Hematopoietic multipotent progenitor cell treated with erythropoietin and hydrocortisone succinate and interleukin-3 and kit ligand, for 17 days (in vitro differentiated cells): ENCODE measurements around the gene CREB3L1.

Experiments
- DNase-seq: peaks from one replicate; pipeline ENCODE4 v3.0.0-alpha.2; 2015; ENCODE audit warnings: low spot score

CREB3L1 gene

DNA sequence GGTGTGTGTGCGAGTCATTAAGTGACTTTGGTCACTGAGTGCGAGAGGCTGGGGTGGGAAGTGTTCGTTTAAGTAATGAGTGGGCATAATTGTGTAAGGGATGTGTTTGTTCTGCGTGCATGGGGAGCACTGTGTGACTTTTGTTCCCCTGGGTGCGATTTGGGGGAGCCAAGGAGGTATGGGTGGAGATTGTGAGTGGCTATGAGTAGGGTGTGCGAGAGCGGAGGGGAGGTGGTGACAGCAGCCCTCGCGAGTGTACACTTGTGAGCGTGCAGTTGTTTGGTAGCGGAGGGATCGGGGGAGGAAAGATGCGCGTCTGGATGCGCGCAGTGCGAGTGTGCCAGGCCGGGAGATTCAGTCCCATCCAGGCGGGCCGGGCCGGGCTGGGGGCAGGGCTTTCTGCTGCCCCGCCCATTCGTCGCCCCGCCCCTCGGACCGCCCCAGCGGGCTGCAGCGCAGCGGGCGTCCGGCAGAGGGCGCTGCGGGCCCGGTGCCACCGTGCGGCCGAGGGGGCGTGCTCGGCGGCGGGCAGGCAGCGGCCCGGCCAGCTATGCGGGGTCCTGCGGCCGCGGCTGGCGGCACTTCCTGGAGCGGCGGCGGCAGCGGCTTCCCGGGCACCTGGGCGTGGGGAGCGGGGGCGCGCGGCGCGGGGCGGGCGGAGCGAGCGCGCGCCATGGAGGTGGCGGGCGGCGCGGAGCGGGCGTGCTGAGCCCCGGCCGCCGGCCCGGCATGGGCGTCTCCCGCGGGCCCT, 69.6 kb downstream of the CREB3L1 start, which contains the start of gene DGKZ:
TSS of gene DGKZ (plus strand) at position 578 of the 751 bp plus-strand sequence. CDS start 197 bp downstream, outside the sequence.
- DNase-seq = peak; percentile 90

DNA sequence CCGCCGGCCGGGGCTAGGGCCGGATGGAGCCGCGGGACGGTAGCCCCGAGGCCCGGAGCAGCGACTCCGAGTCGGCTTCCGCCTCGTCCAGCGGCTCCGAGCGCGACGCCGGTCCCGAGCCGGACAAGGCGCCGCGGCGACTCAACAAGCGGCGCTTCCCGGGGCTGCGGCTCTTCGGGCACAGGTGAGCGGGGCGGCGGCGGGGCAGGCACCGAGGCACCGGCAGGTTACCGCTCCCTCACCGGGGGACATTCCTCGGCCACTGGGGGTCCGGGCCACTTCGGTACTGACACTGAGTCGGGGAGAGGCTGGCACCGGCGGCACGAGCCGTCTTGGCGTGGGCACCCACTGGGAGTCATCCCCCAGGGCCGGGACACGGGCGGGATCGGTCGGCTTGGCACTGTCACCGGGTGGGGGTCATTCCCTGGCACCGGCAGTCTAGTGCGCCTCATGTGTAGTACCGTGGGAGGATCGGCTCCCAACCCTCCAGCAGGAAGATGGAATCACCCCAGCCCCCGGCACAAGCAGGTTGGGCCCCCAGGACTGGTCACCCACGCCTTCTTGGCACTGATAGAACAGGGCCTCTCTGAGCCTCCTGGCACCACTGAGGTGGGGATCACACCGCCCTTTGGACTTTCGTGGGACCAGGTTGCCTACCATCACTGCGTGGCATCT, 70.3 kb downstream of the CREB3L1 start:
- peak; percentile 22 for DNase-seq

DNA sequence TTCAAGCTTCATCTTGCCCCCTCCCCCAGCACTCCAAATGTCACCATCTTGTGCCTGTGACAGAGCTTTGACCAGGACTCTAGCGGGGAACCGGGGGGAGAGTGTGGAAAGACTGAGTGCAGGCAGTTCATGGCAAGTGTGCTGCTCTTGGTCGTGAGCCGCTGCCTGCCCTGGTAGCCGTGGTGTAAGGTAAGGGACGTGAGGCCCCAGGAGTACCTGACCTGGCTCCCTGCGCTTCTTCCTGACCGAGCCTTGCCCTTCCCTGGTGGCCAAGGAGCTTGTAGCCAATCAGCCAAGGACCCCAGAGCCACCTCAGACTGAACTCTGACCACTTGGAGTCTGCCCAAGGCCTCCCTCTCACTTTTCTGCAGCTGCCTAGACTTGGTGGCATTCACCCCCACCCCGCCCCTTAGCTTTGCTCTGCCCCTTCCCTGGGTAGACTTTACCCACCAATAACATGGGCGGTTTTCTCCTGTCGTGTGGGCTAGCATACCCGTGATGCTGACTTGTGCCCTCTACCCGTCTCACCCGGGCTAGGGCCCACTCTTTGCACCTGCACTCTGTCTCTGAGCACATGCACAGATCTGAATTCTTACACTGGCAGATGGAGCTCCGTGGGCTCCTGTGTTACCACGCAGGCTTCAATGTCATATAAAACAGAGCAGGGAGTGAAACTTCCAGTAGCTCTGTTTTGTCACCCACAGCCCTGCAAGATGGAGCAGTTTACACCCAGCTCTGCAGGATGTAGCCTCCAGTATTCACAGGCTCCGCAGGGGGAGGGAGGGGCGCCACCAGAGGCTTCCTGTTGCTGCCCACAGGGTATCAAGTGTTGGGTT, 71.3 kb downstream of the CREB3L1 start:
- no peak for DNase-seq

DNA sequence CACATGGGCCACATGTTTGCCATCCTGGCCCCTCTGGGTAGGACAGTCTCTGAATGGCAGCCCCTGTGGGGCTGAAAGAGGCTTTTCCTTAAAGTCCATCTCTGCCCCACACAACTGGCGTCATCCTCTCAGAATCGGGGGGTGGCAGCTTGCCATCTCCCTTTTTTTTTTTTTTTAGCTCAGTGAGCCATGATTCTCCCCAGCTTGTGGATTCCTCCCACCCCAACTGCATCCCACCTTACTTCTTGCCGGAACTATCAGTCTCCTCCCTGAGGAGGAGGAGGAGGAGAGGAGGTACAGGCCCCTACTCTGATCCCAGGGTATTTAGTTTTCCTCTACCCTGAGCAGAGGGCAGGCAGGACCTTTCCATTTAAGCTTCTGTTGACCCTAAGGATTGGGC, 73.2 kb downstream of the CREB3L1 start:
- DNase-seq = no peak

DNA sequence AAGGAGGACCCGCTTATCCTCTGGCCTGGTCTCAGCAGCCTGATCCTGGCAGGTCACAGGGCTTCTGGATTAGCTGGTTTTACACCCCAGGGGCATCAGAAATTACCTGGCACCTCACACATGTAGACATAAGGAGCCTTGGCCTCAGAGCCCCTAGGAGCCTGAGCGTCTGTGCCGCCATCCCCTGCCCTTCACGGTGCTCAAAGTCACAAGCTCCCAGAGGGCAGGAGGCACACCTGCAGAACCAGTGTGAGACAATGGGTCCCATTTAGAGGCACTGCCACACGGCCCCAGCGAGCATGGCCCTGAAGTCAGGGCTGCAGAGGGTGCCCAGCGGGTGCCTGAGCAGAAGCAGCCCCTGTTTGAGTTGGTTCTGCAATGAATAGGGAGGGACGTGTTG, 73.7 kb downstream of the CREB3L1 start:
- no peak for DNase-seq

DNA sequence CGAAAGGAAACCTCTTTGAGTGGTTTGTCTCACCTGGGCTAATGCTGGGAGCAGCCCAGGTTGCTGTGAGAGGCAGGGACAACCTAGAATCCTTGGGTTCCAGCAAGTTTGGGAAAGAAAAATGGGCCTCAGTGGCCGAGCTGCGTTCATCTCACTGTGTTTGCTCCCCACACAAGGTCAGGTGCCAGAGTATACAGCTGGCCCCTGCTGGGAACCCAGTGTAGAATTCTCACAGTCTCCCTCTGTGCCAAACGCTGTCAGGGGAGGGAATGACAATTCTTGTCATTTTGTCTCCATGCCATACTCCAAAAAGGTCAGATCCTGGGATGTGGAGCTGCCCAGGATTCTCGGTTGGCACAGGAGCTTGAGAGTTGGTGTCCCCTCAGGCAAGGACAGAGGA, 74.1 kb downstream of the CREB3L1 start:
- DNase-seq = no peak

DNA sequence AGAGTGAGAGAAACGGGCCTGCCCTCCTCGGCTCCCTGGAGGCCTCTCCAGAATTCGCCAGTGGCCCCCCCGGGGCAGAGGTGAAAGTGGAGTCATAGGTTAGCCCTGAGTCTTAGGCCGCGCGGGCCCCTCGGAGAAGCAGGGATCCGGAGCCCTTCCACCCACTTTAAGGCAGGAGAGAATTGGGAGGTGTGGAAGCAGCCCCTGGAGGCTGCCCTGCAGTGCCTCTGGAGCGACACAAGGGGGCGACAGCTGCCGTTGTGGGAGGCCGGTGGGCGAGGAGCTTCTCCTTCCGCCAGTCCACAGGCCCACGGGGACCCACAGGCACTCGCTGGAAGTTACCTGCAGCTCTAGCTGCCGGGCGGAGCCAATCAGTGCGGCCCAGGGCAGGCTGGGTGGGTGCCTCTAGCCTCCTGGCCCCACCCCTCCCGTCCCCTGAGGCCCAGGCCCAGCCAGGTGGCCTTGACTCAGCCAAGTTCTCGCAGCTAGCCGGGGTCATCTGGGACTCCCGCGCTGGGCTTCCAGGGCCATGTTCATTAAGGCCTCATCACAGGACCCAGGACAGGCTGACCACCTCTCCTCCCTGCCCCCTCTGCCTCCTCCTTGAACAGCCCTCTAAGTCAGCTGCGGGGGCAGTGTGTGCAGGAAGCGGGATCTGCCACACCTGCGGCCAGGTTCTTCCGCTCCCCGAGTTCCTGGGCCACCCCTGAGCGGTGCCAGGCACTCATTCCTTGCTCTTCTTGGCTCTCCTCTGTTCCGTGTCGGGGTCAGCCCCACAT, 74.8 kb downstream of the CREB3L1 start:
- DNase-seq = peak; percentile 46

DNA sequence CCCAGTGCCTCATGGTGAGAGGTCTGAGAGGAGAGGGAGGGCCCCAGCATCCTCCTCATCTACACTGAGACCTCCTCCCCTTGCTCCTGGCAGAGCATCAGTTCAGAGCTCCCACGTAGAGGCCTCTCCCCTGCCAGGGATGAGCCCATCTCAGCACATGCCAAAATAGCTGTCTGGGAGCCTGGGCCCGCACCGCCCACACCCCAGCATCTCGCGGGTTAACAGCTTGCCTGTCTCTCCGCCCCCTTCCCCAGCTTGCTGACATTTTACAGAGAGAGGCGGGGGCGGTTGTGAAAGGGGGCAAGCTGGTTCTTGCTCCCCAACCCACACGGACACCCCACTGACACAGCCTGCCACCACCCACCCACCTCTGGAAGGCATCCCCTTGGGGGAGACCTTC, 76.2 kb downstream of the CREB3L1 start:
- DNase-seq = no peak

DNA sequence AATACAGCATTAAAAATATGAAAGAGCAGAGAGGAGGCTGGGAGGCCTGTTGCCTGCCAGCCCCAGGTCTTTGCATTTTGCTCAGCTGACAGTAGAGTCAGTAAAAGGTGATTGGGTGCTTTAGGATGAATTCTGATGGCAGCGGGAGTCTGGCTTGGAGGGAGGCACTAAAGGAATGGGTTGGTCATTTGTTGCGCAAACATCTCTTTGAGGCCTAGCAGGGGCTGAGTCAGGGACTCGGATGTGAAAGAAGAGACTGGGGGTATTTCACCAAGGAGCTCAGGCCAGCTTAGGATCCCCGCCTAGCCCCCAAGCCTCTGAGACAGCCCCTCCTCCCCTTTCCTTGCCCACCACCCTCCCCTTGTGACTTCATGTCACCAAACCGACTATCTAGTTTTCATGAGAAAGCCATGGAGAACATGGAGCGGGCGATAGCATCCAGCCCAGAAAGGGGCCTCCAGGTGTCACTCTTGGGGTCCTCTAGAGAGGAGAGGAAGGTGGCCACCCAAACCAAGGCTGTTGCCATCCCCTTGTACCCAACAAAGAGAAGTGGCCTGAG, 79.5 kb downstream of the CREB3L1 start:
- DNase-seq = no peak

DNA sequence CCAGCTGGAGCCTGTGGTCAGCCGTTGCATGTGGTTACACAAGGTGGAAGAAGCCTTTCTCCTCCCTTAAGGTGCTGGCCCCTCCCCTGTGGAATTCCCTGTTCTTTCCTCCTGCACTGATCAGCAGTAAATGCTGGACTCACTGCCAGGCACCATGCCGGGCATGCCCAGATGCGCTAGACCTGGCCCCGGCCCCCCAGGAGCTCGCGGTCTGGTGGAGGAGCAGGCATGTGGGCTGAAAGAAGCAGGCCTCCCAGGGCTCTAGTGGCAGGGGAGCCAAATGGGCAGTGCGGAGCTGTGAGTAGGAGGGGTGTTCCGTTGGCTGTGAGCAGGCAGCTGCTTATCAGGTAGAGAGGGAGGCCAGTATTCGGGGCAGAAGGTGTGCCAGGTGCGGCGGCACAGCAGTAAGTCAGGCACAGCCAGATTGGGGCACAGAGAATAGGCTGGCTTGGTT, 80.0 kb downstream of the CREB3L1 start:
- no peak for DNase-seq

DNA sequence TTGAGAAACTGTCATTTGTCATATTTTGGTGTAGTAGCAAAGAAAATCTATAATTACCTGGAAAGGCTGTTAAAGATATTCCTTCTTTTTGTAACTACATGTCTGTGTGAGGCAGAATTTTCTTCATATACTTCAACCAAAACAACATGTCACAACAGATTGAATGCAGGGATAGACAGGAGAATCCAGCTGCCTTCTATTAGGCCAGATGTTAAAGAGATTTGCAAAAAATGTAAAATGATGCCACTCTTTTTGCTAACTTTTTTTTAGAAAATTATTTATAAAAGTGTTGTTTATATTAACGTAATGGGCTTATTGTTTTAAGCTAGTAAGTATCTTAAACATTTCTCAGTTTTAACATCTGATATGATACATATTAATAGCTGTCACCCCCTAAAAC, 82.5 kb downstream of the CREB3L1 start:
- no peak for DNase-seq

DNA sequence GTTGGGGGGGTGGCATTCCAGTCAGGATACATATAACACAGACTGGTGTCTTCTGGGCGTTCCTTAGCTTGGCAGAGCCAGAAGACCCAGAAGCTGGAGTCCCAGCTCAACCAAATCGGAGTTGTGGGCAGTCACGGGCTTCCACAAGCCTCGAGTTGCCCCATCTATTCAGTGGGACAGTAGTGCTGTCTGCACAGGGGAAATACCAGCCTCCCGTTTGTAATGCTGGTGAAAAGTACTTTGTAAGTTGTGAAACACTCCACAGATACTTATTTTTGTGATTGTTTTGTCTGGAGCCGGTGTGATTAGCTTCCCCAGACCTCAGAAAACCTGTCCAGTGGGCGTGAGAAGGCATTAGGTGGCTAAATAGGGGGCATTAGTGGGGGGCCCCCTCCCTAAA, 83.4 kb downstream of the CREB3L1 start:
- no peak for DNase-seq

DNA sequence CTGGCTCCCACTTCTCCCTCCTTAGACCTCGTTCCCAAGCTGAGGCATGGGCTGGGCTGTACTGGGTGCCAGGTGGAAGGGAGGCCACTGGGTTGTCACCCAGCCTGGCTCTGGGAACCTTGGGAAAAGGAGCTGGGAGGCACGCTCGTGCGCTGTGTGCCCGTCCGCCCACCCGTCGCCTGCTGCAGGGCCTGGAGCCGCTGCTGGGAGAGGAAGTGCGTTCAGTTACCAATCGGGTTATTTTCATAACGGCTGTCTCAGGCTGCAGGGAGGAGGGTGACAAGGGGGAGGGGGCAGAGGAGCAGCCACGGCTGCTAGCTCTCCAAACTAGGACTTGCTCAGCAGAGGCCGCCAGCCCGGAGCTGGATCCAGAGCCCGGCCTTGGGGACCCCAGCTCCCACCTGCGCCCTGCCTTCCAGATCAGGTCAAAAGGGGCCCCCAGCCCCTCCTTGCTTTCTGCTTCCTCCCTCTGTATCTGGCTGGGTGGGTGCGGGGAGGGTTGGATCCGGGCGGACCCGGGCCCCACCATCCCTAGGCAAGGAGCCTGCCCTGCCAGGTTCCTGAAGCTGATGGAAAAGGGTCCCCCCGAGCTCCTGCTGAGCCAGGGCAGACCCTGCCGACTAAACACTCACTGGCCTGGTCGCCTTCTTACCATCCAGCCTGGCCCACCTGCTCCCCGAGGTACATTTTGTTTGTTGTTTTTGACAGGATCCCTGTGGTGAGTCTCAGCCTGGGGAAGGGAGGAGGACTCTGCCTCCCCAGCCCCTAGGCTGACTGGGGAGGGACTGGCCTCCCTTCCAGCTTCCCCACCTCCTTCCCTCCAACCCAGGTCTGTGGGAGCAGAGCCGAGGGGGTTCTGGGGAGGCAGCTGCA, 84.1 kb downstream of the CREB3L1 start:
- no peak for DNase-seq

DNA sequence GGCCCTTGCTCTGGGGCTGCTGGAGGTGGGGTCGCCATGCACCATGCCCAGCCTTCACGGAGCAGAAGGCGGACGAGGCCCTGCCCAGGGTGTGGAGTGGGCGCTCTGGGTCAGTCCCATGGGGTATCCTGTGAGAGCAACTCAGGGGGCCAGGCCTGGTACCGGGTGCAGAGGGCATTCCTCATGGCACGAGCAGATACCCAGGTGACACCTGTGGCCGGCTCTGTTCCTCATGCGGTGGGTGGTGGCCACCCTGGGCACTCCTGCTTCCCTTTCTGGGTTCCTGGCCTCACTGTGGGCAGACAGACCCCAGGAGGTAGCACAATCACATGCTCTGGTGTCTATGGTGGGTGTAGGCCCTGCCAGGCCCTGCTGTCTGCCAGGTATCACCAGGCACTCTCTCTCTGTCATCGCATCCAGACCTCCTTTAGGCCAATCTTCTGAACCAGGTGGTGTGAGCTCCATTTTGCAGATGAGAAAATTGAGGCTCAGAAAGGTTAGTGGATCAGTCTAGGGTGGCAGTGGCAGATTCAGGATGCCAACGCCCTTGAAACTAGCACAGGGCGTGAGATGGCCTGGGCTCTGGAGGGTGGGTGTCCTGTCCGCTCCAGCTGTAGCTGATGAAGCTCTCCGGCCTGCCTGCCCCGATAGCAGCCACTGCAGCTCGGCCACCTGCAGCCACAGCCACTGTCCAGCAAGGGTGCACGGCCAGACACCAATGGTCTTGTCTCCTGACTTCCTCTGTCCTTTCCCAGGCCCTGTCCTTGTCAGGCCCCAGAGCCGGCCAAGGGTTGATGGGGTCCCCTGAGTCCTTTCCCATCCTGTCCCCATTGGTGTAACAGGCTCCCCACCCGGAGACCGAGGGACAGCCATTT, 84.9 kb downstream of the CREB3L1 start:
- no peak for DNase-seq

DNA sequence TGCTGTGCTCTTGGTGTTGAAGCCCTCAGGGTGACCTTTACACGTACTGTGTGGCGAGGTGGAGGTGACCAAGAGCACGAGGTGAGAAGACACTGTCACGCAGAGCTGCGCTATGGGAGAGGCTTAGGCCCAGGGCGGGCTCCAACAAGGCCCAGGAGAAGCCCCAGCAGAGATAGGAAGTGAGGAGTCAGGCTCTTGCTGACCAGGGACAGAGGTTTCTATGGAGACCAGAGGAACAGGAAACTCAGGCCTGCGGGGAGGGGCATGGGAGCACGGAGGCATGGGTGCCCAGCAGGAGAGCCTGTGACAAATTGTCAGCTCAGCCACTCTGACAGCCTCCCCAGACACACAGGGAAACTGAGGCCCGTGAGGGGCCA, 85.6 kb downstream of the CREB3L1 start:
- DNase-seq = no peak

DNA sequence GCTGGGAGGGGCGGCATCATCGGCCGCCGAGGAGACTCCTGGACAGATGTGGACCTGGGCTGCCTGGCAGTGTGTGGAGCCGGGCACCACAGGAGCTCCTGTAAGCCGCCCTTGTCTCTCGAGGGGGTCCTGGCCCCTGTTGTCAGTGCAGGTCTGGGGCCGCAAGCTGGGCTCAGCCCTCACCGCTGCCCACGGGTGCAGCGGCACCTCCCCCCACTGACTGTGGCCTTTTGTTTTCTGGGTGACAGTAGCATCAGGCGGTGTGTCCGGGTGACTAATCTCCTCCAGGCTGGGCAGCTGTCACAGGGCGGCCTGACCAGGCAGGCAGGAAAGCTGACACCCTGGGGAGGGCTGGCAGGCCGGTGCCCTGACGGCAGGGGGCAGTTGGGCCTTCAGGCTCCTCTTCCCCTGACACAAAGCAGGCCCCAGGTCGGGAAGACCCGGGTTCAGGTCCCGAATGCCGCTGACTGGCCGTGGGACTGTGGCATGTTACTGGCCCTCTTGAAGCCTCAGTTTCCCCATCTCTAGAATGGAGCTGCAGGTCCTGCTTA, 86.1 kb downstream of the CREB3L1 start:
- no peak for DNase-seq

DNA sequence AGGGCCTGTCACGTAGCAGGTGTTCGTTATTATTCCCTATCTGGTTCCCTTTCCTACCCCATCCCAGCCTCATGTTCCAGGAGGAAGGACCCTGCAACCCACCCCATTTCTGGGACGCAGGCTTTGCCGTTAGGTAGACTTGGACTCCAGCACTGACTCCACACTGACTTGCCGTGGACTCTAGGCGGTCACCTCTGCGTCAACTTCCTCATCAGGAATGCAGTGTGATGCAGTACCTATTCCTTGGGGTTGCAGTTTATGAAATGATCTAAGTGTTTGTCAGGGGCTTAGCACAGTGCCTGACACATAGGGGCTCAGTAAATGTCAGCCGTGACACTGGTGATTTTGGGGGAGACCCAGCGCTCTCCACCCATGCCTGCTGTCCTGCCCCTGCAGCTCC, 86.6 kb downstream of the CREB3L1 start:
- no peak for DNase-seq

DNA sequence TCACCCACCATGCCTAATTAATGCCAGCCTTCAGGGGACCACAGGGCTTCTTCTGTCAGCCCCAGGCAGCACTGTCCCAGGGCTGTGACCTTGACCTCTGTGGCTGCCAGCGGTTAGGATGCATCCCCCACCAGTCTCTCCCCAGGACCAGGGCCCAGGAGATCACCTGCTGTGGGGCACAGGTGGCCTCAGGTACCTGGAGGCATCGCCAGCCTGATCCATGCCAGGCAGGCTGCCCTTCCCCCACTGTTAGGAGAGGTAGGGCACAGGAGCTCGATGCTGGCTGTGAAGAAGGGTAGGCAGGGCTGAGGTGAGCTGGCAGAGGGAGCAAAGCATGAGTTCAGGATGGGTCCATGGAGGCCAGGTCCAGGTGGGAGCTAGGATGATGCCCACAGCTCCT, 87.3 kb downstream of the CREB3L1 start:
- DNase-seq = no peak

DNA sequence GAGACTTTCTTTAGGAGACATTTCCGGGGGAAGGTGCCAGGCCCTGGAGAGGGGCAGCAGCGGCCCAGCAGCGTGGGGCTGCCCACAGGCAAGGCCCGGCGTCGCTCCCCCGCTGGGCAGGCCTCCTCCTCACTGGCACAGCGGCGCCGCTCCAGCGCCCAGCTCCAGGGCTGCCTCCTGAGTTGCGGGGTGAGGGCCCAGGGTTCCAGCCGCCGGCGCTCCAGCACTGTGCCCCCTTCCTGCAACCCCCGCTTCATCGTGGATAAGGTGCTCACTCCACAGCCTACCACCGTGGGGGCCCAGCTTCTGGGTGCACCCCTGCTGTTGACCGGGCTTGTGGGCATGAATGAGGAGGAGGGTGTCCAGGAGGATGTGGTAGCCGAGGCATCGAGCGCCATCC, 88.8 kb downstream of the CREB3L1 start:
- no peak for DNase-seq
